Omental fat pad (tissue), 4 donors: ENCODE results near the gene SRPK1. TPM values are rescaled to one million over a fixed set of nuclear protein-coding genes. Genes with fewer than 3 reads are reported as not detected.

Experiments
- ATAC-seq: fragments of 150-250 bp; one replicate; pipeline ENCODE4 v1.9.1; 2016; ENCODE audit warnings: mild to moderate bottlenecking, moderate library complexity; ENCODE audit not compliant: low FRiP score
- DNase-seq: peaks from one replicate; pipeline ENCODE4 v3.0.0-alpha.2; 2019; ENCODE audit warnings: low spot score
- CTCF ChIP-seq, 3 donors: fragments of 450-650 bp; IDR thresholded peaks; one replicate each; pipeline ENCODE4 v1.5.1; 2016 to 2017; ENCODE audit warnings: antibody characterized with exemption in 3 of 3, mild to moderate bottlenecking in 3 of 3, moderate library complexity in 2 of 3
- total RNA-seq, 4 donors: library from RNA; depleted of rRNA; stranded (reverse); fragments of >200 nt; gene quantifications; one replicate each; pipeline ENCODE4 v1.1.0, GENCODE V29; 2016

Gene SRPK1
- total RNA-seq, 4 donors from 2014 or later = 31.1 to 66.4 (median 48.6) TPM

- no peak for TF ChIP-seq CTCF (IDR thresholded peaks at IDR 0.05)
- ATAC-seq = no peak
- DNase-seq = no peak
These were observed 112.2 kb downstream of the SRPK1 start for GRCh38 chr6:35808688-35809087.

GRCh38 chr6:35804996-35805736 is 115.7 kb downstream of the SRPK1 start, which contains the start of gene LHFPL5:
TSS of gene LHFPL5 (plus strand) at chr6:35805352. CDS start at chr6:35805671, 319 bp downstream.
- ATAC-seq = peak; percentile 82
- no peak for TF ChIP-seq CTCF (IDR thresholded peaks at IDR 0.05)
- DNase-seq = no peak

- DNase-seq (no peak), ATAC-seq (no peak)
- no peak for TF ChIP-seq CTCF (IDR thresholded peaks at IDR 0.05)
These were observed 119.8 kb downstream of the SRPK1 start for GRCh38 chr6:35801148-35801547.

- no peak for ATAC-seq
- TF ChIP-seq CTCF (IDR thresholded peaks at IDR 0.05) = no peak
These were observed 122.2 kb downstream of the SRPK1 start for GRCh38 chr6:35798706-35799105.

GRCh38 chr6:35797837-35798526 is 122.9 kb downstream of the SRPK1 start:
- TF ChIP-seq CTCF (IDR thresholded peaks at IDR 0.05) = no peak
- DNase-seq (no peak), ATAC-seq (peak; percentile 30)

More at GRCh38 chr6:35798706-35799105, 122.2 kb downstream of the SRPK1 start:
- no peak for DNase-seq

GRCh38 chr6:35796236-35796635 is 124.7 kb downstream of the SRPK1 start:
- DNase-seq = no peak
- no peak for ATAC-seq
- no peak for TF ChIP-seq CTCF (IDR thresholded peaks at IDR 0.05)
